Measurements from ENCODE around the gene ITGA3.

The ITGA3 gene

DNA sequence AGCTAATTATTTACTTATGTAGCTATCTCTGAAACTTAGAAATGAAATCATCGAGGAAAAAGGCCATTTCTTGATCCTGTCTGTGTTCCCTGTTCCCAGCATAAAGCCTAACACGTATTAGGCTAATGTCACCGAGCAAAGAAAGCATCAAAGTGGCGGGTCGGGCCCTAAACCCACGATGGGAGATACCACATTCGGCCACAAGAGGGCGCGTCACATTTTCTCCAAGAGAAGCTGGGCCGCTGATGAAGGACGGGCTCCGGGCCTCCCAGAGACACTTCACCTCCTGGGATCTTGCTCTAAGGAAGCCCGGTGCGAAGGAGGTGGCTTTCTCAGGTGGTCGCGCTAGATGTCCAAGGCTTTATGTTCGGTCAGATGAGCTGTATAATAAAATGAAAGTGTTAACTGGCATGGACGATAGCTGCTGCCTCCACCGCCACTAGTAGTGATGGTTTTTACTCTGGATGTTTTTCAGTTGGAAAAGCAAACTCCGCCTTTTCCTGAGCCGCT, 38.4 kb downstream of the ITGA3 start:
- DNase-seq (ENCODE audit: insufficient read length, low spot score) (peak; percentile 70), FAIRE-seq (peak; percentile 81)
- TF ChIP-seq POU2F2 (IDR thresholded peaks at IDR 0.05; ENCODE audit: low read depth, low read length): no peak; the same call in 1 of the 2 replicates
- no peak for TF ChIP-seq SPI1 (IDR thresholded peaks at IDR 0.05; ENCODE audit: low read depth, low read length)
- TF ChIP-seq TAF1 (IDR thresholded peaks at IDR 0.05; ENCODE audit: low read depth, low read length): no peak
- no peak for TF ChIP-seq POLR2AphosphoS5 (IDR thresholded peaks at IDR 0.05; ENCODE audit: low read depth, low read length)
- no peak for TF ChIP-seq PAX5 (IDR thresholded peaks at IDR 0.05; ENCODE audit: insufficient read depth, low read length, severe bottlenecking)
- no peak for TF ChIP-seq POLR2A (IDR thresholded peaks at IDR 0.05; ENCODE audit: low read depth, low read length)

- TF ChIP-seq POLR2AphosphoS5 (IDR thresholded peaks at IDR 0.05; ENCODE audit: low read depth, low read length) (no peak), POU2F2 (IDR thresholded peaks at IDR 0.05; ENCODE audit: low read depth, low read length) (0 out of 2 replicates have a peak, but pooled peaks have one; percentile 5), SPI1 (IDR thresholded peaks at IDR 0.05; ENCODE audit: low read depth, low read length) (peak; percentile 77), POLR2A (IDR thresholded peaks at IDR 0.05; ENCODE audit: low read depth, low read length) (no peak), TAF1 (IDR thresholded peaks at IDR 0.05; ENCODE audit: low read depth, low read length) (no peak), PAX5 (IDR thresholded peaks at IDR 0.05; ENCODE audit: insufficient read depth, low read length, severe bottlenecking) (no peak)
- peak; percentile 98 for DNase-seq (ENCODE audit: insufficient read length, low spot score)
- FAIRE-seq: peak; percentile 99
Observed at GRCh38 chr17:50094753-50095619, 39.1 kb downstream of the ITGA3 start, which contains the start of gene PDK2. PDK2 (plus strand) TSS chr17:50095351; CDS start chr17:50095436, 85 bp downstream.

GRCh38 chr17:50095626-50096037, 39.7 kb downstream of the ITGA3 start:
- TF ChIP-seq SPI1 (IDR thresholded peaks at IDR 0.05; ENCODE audit: low read depth, low read length): no peak
- no peak for TF ChIP-seq POLR2A (IDR thresholded peaks at IDR 0.05; ENCODE audit: low read depth, low read length)
- no peak for TF ChIP-seq TAF1 (IDR thresholded peaks at IDR 0.05; ENCODE audit: low read depth, low read length)
- TF ChIP-seq POU2F2 (IDR thresholded peaks at IDR 0.05; ENCODE audit: low read depth, low read length): no peak
- TF ChIP-seq PAX5 (IDR thresholded peaks at IDR 0.05; ENCODE audit: insufficient read depth, low read length, severe bottlenecking): no peak
- no peak for TF ChIP-seq POLR2AphosphoS5 (IDR thresholded peaks at IDR 0.05; ENCODE audit: low read depth, low read length)
- peak; percentile 5 for FAIRE-seq
- no peak for DNase-seq (ENCODE audit: insufficient read length, low spot score)

GRCh38 chr17:50096092-50096491, 40.2 kb downstream of the ITGA3 start:
- FAIRE-seq: no peak
- TF ChIP-seq POLR2A (IDR thresholded peaks at IDR 0.05; ENCODE audit: low read depth, low read length) (no peak), TAF1 (IDR thresholded peaks at IDR 0.05; ENCODE audit: low read depth, low read length) (no peak), SPI1 (IDR thresholded peaks at IDR 0.05; ENCODE audit: low read depth, low read length) (no peak), POU2F2 (IDR thresholded peaks at IDR 0.05; ENCODE audit: low read depth, low read length) (no peak), POLR2AphosphoS5 (IDR thresholded peaks at IDR 0.05; ENCODE audit: low read depth, low read length) (no peak), PAX5 (IDR thresholded peaks at IDR 0.05; ENCODE audit: insufficient read depth, low read length, severe bottlenecking) (no peak)
- no peak for DNase-seq (ENCODE audit: insufficient read length, low spot score)

GRCh38 chr17:50096758-50097157, 40.8 kb downstream of the ITGA3 start:
- TF ChIP-seq POLR2AphosphoS5 (IDR thresholded peaks at IDR 0.05; ENCODE audit: low read depth, low read length) (no peak), POU2F2 (IDR thresholded peaks at IDR 0.05; ENCODE audit: low read depth, low read length) (no peak), POLR2A (IDR thresholded peaks at IDR 0.05; ENCODE audit: low read depth, low read length) (no peak), TAF1 (IDR thresholded peaks at IDR 0.05; ENCODE audit: low read depth, low read length) (no peak), SPI1 (IDR thresholded peaks at IDR 0.05; ENCODE audit: low read depth, low read length) (no peak), PAX5 (IDR thresholded peaks at IDR 0.05; ENCODE audit: insufficient read depth, low read length, severe bottlenecking) (no peak)
- DNase-seq (ENCODE audit: insufficient read length, low spot score) (no peak), FAIRE-seq (no peak)

- TF ChIP-seq POLR2A (IDR thresholded peaks at IDR 0.05; ENCODE audit: low read depth, low read length) (no peak), PAX5 (IDR thresholded peaks at IDR 0.05; ENCODE audit: insufficient read depth, low read length, severe bottlenecking) (no peak), SPI1 (IDR thresholded peaks at IDR 0.05; ENCODE audit: low read depth, low read length) (no peak), POLR2AphosphoS5 (IDR thresholded peaks at IDR 0.05; ENCODE audit: low read depth, low read length) (no peak), TAF1 (IDR thresholded peaks at IDR 0.05; ENCODE audit: low read depth, low read length) (no peak), POU2F2 (IDR thresholded peaks at IDR 0.05; ENCODE audit: low read depth, low read length) (no peak)
- no peak for DNase-seq (ENCODE audit: insufficient read length, low spot score)
- FAIRE-seq: no peak
Observed at GRCh38 chr17:50097455-50097854, 41.5 kb downstream of the ITGA3 start.

- TF ChIP-seq POU2F2 (IDR thresholded peaks at IDR 0.05; ENCODE audit: low read depth, low read length) (no peak), TAF1 (IDR thresholded peaks at IDR 0.05; ENCODE audit: low read depth, low read length) (no peak), POLR2AphosphoS5 (IDR thresholded peaks at IDR 0.05; ENCODE audit: low read depth, low read length) (no peak), PAX5 (IDR thresholded peaks at IDR 0.05; ENCODE audit: insufficient read depth, low read length, severe bottlenecking) (no peak), POLR2A (IDR thresholded peaks at IDR 0.05; ENCODE audit: low read depth, low read length) (no peak), SPI1 (IDR thresholded peaks at IDR 0.05; ENCODE audit: low read depth, low read length) (no peak)
- FAIRE-seq (no peak), DNase-seq (ENCODE audit: insufficient read length, low spot score) (no peak)
Observed at GRCh38 chr17:50097926-50098325, 42.0 kb downstream of the ITGA3 start.

GRCh38 chr17:50098583-50098982, 42.7 kb downstream of the ITGA3 start:
- TF ChIP-seq POLR2A (IDR thresholded peaks at IDR 0.05; ENCODE audit: low read depth, low read length): no peak
- TF ChIP-seq PAX5 (IDR thresholded peaks at IDR 0.05; ENCODE audit: insufficient read depth, low read length, severe bottlenecking): no peak
- no peak for TF ChIP-seq POU2F2 (IDR thresholded peaks at IDR 0.05; ENCODE audit: low read depth, low read length)
- no peak for TF ChIP-seq POLR2AphosphoS5 (IDR thresholded peaks at IDR 0.05; ENCODE audit: low read depth, low read length)
- TF ChIP-seq TAF1 (IDR thresholded peaks at IDR 0.05; ENCODE audit: low read depth, low read length): no peak
- TF ChIP-seq SPI1 (IDR thresholded peaks at IDR 0.05; ENCODE audit: low read depth, low read length): no peak
- FAIRE-seq: no peak
- DNase-seq (ENCODE audit: insufficient read length, low spot score): no peak

DNA sequence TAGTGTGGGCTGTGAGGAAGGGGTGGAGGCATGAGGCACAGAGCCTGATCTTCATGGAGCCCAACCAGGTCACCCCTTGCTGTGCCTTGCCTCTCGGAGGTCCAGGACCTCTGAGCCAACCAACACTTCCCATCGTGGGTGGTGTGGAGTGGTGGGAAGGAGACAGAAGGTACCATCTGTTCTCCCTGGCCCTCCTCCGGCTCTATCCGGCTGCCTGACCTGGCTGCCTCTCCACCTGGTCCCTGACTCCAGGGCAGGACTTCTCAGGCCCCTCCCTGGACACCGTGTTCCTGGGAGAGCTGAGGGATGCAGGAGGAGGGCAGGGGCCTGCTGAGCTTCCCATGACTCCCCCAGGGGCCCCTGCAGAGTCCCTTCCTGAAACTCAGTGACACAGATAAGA, 43.1 kb downstream of the ITGA3 start:
- FAIRE-seq (no peak), DNase-seq (ENCODE audit: insufficient read length, low spot score) (no peak)
- TF ChIP-seq TAF1 (IDR thresholded peaks at IDR 0.05; ENCODE audit: low read depth, low read length) (no peak), SPI1 (IDR thresholded peaks at IDR 0.05; ENCODE audit: low read depth, low read length) (no peak), PAX5 (IDR thresholded peaks at IDR 0.05; ENCODE audit: insufficient read depth, low read length, severe bottlenecking) (no peak), POU2F2 (IDR thresholded peaks at IDR 0.05; ENCODE audit: low read depth, low read length) (no peak), POLR2A (IDR thresholded peaks at IDR 0.05; ENCODE audit: low read depth, low read length) (no peak), POLR2AphosphoS5 (IDR thresholded peaks at IDR 0.05; ENCODE audit: low read depth, low read length) (no peak)

All from GM12891 (cell line).